HepG2 (cell line): ENCODE results near the gene GNGT2. TPM values are rescaled to one million over a fixed set of nuclear protein-coding genes. Genes with fewer than 3 reads are reported as not detected.
A peak's percentile ranks its signal among the peaks of the same experiment; 100 is the strongest.

Source experiments
- CREBL2 ChIP-seq: sonication (generic); formaldehyde crosslinking; IDR thresholded peaks from 2 replicates; pipeline ENCODE4 v1.8.1; 2023; ENCODE audit warnings: missing genetic modification reagents, mild to moderate bottlenecking, borderline replicate concordance
- FOXK2 ChIP-seq: fragments of 450-650 bp; IDR thresholded peaks from 2 replicates; pipeline ENCODE4 v1.6.1; 2016
- KMT2B ChIP-seq: IDR thresholded peaks from 2 replicates; pipeline ENCODE4 v1.6.1; 2016; ENCODE audit warnings: missing genetic modification reagents, missing compliant biosample characterization
- MAFK ChIP-seq, 2 experiments: IDR thresholded peaks in 1 of 2; conservative IDR thresholded peaks in 1 of 2; 2 replicates each; pipeline ENCODE4 v1.6.1; 2011; ENCODE audit warnings: improper control_type of control experiment in 2 of 2, low read length in 2 of 2
- MTERF4 ChIP-seq: sonication (generic); formaldehyde crosslinking; IDR thresholded peaks from 2 replicates; pipeline ENCODE4 v1.8.0; 2023; ENCODE audit warnings: mild to moderate bottlenecking, missing genetic modification reagents
- MXD1 ChIP-seq: sonication (generic); formaldehyde crosslinking; IDR thresholded peaks from 2 replicates; pipeline ENCODE4 v1.4.0; 2020; ENCODE audit warnings: mild to moderate bottlenecking, missing genetic modification reagents
- NBN ChIP-seq: fragments of 450-650 bp; conservative IDR thresholded peaks from 2 replicates; pipeline ENCODE4 v1.6.1; 2017
- NR2C2 ChIP-seq: sonication (generic); formaldehyde crosslinking; IDR thresholded peaks from 2 replicates; pipeline ENCODE4 v1.4.0; 2020; ENCODE audit warnings: missing genetic modification reagents, mild to moderate bottlenecking, moderate library complexity, borderline replicate concordance
- RARA ChIP-seq: IDR thresholded peaks from 2 replicates; pipeline ENCODE4 v1.6.1; 2016; ENCODE audit warnings: missing genetic modification reagents, missing compliant biosample characterization
- REL ChIP-seq: sonication (generic); formaldehyde crosslinking; conservative IDR thresholded peaks from 2 replicates; pipeline ENCODE4 v1.8.0; 2022; ENCODE audit warnings: mild to moderate bottlenecking, missing genetic modification reagents, moderate library complexity
- U2AF1 ChIP-seq: fragments of 200-400 bp; formaldehyde crosslinking; optimal IDR thresholded peaks from 2 replicates; pipeline ENCODE3; 2017; ENCODE audit warnings: mild to moderate bottlenecking, low read depth, low read length
- ZBTB39 ChIP-seq: sonication (generic); formaldehyde crosslinking; IDR thresholded peaks from 2 replicates; pipeline ENCODE4 v1.5.0; 2020; ENCODE audit warnings: missing genetic modification reagents
- ZHX1 ChIP-seq: sonication (generic); formaldehyde crosslinking; IDR thresholded peaks from 2 replicates; pipeline ENCODE4 v1.8.1; 2022; ENCODE audit warnings: low read depth, mild to moderate bottlenecking, missing genetic modification reagents
- ZNF350 ChIP-seq: sonication (generic); formaldehyde crosslinking; IDR thresholded peaks from 2 replicates; pipeline ENCODE4 v1.4.0; 2020; ENCODE audit warnings: mild to moderate bottlenecking, low read depth, missing genetic modification reagents, borderline replicate concordance
- ZNF367 ChIP-seq: sonication (generic); formaldehyde crosslinking; IDR thresholded peaks from 2 replicates; pipeline ENCODE4 v1.4.0; 2020; ENCODE audit warnings: missing genetic modification reagents, borderline replicate concordance
- ZNF563 ChIP-seq: sonication (generic); formaldehyde crosslinking; IDR thresholded peaks from 2 replicates; pipeline ENCODE4 v1.8.0; 2022; ENCODE audit warnings: mild to moderate bottlenecking, moderate library complexity, missing genetic modification reagents
- ZNF710 ChIP-seq: sonication (generic); formaldehyde crosslinking; IDR thresholded peaks from 2 replicates; pipeline ENCODE4 v1.5.0; 2020; ENCODE audit warnings: mild to moderate bottlenecking, missing genetic modification reagents, borderline replicate concordance
- polyA plus RNA-seq, 8 experiments: library from polyadenylated mRNA; depleted of rRNA in 3 of 8; stranded (reverse) in 7 of 8; unstranded in 1 of 8; fragments of >200 nt; fragmentation: Illumina TruSeq in 4 of 8; extraction: Trizol in 4 of 8; gene quantifications; 2 replicates each; pipeline versions ENCODE4 v1.2.1 to v1.2.3, GENCODE V29; 2011 to 2016; ENCODE audit warnings: low read depth in 4 of 8, missing spikeins in 1 of 8, mixed read lengths in 1 of 8; ENCODE audit not compliant: insufficient read depth in 1 of 8
- total RNA-seq, 5 experiments: library from RNA; depleted of rRNA; stranded (reverse); fragments of >200 nt; fragmentation: Illumina TruSeq; extraction: Trizol; gene quantifications; 2 replicates each; pipeline ENCODE4 v1.2.3, GENCODE V29; 2016; ENCODE audit warnings: low read depth in 1 of 5
- TF ChIP-seq, protein P1 (sequence below): fragments of 450-650 bp; IDR thresholded peaks from 2 replicates; pipeline ENCODE4 v1.6.1; 2016

GNGT2 gene
- total and polyA plus RNA-seq, 2 of the 13 experiments (the other 11 are each of a cell fraction or from before 2014, with no cell fraction given): not detected

- no peak for TF ChIP-seq REL (CRISPR knock-in tag)
- no peak for TF ChIP-seq ZBTB39
- TF ChIP-seq FOXK2: no peak
- TF ChIP-seq, protein P1, sequence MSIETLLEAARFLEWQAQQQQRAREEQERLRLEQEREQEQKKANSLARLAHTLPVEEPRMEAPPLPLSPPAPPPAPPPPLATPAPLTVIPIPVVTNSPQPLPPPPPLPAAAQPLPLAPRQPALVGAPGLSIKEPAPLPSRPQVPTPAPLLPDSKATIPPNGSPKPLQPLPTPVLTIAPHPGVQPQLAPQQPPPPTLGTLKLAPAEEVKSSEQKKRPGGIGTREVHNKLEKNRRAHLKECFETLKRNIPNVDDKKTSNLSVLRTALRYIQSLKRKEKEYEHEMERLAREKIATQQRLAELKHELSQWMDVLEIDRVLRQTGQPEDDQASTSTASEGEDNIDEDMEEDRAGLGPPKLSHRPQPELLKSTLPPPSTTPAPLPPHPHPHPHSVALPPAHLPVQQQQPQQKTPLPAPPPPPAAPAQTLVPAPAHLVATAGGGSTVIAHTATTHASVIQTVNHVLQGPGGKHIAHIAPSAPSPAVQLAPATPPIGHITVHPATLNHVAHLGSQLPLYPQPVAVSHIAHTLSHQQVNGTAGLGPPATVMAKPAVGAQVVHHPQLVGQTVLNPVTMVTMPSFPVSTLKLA: no peak
- TF ChIP-seq MAFK (conservative IDR thresholded peaks at IDR 0.05 in 1 of 2, IDR thresholded peaks at IDR 0.05 in 1 of 2; ENCODE audit: low read length in 2 of 2): no peak
- TF ChIP-seq ZNF367: no peak
- TF ChIP-seq KMT2B: no peak
- TF ChIP-seq NR2C2: no peak
- no peak for TF ChIP-seq ZNF710 (CRISPR knock-in tag)
- TF ChIP-seq MXD1: no peak
- TF ChIP-seq MTERF4: 0 out of 2 replicates have a peak, but pooled peaks have one; percentile 38
- TF ChIP-seq ZNF563 (CRISPR knock-in tag): no peak
- TF ChIP-seq CREBL2 (CRISPR knock-in tag): no peak
- TF ChIP-seq ZHX1 (CRISPR knock-in tag): no peak
- no peak for TF ChIP-seq U2AF1
- TF ChIP-seq NBN: no peak
- TF ChIP-seq ZNF350 (CRISPR knock-in tag): 0 out of 2 replicates have a peak, but pooled peaks have one; percentile 23
- TF ChIP-seq RARA (CRISPR knock-in tag): no peak
Measured at GRCh38 chr17:49230636-49231562, 20.5 kb upstream of the GNGT2 start, which contains the start of gene PHOSPHO1 (continued).
